Measurements from ENCODE around the gene HERC4. TPM values are rescaled to one million over a fixed set of nuclear protein-coding genes. Genes with fewer than 3 reads are reported as not detected.
"Not testable (repeated sequence)": the region's sequence is repeated elsewhere in the genome, so short reads cannot be mapped to it uniquely, and the experiment has no call there.

Gene HERC4
- polyA plus RNA-seq, 1 donor: 31.9 TPM

DNA sequence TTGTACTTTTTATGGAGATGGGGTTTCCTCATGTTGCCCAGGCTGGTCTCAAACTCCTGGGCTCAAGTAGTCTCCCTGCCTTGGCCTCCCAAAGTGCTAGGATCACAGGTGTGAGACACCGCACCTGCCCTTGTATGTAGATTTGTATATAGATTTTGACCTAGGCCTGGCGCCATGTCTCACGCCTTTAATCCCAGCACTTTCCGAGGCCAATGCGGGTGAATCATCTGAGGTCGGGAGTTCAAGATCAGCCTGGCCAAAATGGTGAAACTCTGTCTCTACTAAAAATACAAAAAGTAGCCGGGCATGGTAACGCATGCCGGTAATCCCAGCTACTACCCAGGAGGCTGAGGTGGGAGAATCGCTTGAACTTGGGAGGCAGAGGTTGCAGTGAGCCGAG lies 197.7 kb downstream of the HERC4 start:
- not testable (repeated sequence) for DNase-seq

DNA sequence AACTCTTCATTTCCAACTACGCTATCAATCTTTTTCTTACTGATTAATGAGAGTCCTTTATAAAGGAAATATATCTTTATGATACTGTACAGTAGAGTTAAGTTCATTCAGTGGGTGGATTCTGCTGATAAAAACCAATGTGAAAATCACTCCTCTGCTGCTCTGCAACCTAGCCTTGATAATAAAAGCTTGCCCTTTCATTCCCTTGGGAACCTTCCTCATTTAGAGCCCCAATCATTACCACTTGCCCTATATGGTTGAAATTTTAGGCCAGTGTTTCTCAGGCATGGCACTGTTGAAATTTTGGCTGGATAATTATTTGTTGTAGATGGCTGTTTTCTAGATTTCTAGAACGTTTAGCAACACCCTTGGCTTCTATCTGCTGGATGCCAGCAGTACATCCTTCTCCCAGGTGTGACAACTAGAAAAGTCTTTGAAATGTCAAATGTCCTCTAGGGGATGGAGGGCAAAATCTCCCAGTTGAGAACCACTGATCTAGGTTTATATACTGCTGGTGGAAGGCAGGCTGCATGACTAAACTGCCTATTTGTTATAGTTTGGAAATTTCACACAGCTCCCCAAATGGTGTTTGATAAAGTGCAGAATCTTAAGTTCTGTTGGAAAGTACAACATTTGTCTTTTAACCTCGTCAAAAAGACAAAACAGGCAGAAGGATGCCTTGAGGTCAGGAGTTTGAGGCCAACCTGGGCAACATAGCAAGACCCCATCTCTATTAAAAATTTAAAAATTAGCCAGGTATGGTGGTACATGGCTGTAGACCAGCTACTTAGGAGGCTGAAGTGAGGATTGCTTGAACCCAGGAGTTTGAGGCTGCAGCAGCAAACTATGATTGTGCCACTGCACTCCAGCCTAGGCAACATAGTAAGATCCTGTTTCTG lies 199.5 kb downstream of the HERC4 start:
- DNase-seq: no peak

Other genes starting within 250 kb of the HERC4 start
- gene DNAJC12, start 237.1 kb downstream of the HERC4 start, polyA plus RNA-seq (ENCODE audit: insufficient read length): 7.1 TPM
- gene SIRT1, start 190.6 kb downstream of the HERC4 start, polyA plus RNA-seq (ENCODE audit: insufficient read length): 20.1 TPM
- 110 TPM for gene MYPN, start 34.2 kb upstream of the HERC4 start, polyA plus RNA-seq (ENCODE audit: insufficient read length)
- 0.22 TPM for gene ATOH7, start 156.8 kb upstream of the HERC4 start, polyA plus RNA-seq (ENCODE audit: insufficient read length)

All from hindlimb muscle (tissue), 1 donor.